NCI-H1417 treated with DMSO at 0.1 percent for 48 hours (cell line): ENCODE measurements around the gene GALNT11.
"Not testable (repeated sequence)": the region's sequence is repeated elsewhere in the genome, so short reads cannot be mapped to it uniquely, and the experiment has no call there.

ENCODE experiments used
- DNase-seq: peaks from one replicate; lab custom pipeline; 2025; lab: John Stamatoyannopoulos, UW

The GALNT11 gene

GRCh38 chr7:152027491-152028365 is 2.3 kb downstream of the GALNT11 start:
- not testable (repeated sequence) for DNase-seq

DNA sequence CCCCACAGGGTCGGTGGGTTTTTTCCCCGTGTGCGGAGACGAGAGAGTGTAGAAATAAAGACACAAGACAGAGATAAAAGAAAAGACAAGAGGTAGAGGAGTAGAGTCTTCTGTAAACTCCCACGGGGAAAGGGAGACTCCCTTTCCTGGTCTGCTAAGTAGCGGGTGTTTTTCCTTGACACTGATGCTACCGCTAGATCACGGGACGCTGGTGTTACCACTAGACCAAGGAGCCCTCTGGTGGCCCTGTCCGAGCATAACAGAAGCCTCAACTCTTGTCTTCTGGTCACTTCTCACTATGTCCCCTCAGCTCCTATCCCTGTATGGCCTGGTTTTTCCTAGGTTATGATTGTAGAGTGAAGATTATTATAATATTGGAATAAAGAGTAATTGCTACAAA is 4.6 kb downstream of the GALNT11 start:
- DNase-seq = not testable (repeated sequence)

- DNase-seq = not testable (repeated sequence)
These were observed 5.2 kb downstream of the GALNT11 start for GRCh38 chr7:152030639-152031038.

DNA sequence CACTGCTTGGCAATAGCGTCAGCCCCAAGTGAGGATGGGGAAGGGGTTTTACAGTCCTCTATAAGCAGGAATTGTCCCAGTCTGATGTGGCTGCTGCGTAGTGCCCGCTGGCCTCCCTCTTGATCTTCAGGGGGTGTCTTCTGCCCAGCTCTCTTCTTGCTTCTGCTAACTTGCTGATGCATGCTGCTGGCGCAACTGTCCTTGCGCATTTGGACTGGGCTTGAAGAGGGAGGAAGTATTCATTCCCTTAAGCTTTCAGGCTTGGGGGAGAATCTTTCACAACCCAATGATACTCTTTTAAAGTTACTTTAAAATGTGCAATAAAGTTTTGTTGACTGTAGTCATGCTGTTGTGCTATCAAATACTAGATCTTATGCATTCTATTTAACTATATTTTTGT is 10.3 kb downstream of the GALNT11 start:
- DNase-seq = no peak

GRCh38 chr7:152038410-152038809 is 12.9 kb downstream of the GALNT11 start:
- not testable (repeated sequence) for DNase-seq

DNA sequence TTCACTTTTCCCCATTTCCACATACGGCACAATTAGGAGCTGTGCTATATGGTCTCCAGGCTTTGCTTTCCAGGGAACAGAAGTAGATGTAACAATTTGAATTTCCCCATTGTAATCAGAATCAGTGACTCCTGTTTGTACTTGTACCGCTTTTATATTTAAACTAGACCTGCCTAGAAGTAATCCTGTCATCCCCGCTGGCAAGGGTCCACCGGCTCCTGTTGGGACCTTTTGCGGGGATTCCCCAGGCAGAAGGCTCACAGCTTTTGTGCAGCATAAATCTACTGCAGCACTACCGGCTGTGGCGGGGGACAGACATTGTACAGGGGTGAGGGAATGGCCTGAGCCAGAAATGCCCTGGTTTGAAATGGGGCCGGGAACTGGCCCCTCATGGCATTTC is 17.6 kb downstream of the GALNT11 start:
- DNase-seq = not testable (repeated sequence)

GRCh38 chr7:152044909-152045308 is 19.4 kb downstream of the GALNT11 start:
- not testable (repeated sequence) for DNase-seq

- no peak for DNase-seq
These were observed 21.1 kb downstream of the GALNT11 start for GRCh38 chr7:152046531-152046930.

DNA sequence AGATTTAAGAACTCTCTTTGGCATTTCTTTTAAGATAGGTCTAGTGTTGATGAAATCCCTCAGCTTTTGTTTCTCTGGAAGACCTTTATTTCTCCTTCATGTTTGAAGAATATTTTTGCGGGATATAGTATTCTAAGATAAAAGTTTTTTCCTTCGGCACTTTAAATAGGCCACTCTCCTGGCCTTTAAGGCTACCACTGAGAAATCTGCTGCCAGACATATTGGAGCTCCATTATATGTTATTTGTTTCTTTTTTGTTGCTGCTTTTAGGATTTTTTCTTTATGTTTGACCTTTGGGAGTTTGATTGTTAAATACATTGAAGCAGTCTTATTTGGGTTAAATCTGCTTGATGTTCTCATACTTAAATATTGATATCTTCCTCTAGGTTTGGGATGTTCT is 22.6 kb downstream of the GALNT11 start:
- DNase-seq = no peak

- no peak for DNase-seq
These were observed 25.1 kb downstream of the GALNT11 start for GRCh38 chr7:152050547-152050971.

DNA sequence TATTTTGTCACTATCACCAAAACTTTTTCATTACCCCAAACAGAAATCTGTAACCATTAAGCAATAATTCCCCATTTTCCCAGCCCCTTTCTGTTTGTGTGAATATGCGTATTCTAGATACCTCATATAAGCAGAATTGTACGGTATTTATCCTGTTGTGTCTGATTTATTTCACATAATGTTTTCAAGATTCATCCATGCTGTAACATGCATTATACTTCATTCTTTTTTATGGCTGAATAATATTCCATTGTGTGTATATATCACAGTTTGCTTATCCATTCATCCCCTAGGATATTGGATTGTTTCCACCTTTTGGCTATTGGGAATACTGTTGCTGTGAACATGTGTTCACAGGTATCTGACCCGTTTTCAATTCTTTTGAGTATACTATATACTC is 26.5 kb downstream of the GALNT11 start:
- no peak for DNase-seq

DNA sequence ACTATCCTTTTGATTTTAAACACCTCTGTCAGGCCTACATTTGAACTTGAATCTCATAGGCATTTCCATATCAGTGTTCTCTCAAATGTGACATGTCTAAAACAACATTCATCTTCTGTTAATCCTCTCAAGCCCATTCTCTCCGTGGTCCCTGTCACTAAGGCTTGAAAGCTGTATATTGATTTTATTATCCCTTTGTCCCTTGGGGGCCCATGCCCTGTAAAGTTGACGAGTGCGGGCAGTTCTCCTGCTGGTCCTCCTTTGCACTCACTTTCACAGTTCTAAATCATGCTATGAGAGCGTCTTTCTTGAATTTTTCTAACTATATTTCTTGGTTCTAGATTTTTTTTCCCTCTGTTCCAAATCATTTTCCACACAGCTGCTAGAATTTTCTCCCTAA is 27.3 kb downstream of the GALNT11 start:
- DNase-seq = no peak

- no peak for DNase-seq
These were observed 29.1 kb downstream of the GALNT11 start for GRCh38 chr7:152054367-152055230.

- DNase-seq = no peak
These were observed 31.3 kb downstream of the GALNT11 start for GRCh38 chr7:152056621-152057274.

DNA sequence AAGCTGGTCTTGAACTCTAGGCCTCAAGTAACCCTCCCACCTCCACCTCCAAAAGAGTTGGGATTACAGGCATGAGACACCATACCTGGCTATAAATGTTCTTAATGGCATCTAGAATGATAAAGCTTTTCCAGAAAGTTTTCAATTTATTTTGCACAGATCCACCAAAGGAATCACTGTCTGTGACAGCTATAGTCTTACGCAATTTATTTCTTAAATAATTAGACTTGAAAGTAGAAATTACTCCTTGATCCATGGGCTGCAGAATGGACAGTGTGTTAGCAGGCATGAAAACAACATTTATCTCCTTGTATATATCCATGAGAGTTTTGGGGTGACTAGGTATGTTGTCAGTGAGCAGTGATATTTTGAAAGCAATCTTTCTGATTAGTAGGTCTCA is 33.8 kb downstream of the GALNT11 start:
- DNase-seq = no peak

- DNase-seq = not testable (repeated sequence)
These were observed 35.6 kb downstream of the GALNT11 start for GRCh38 chr7:152061086-152061485.

DNA sequence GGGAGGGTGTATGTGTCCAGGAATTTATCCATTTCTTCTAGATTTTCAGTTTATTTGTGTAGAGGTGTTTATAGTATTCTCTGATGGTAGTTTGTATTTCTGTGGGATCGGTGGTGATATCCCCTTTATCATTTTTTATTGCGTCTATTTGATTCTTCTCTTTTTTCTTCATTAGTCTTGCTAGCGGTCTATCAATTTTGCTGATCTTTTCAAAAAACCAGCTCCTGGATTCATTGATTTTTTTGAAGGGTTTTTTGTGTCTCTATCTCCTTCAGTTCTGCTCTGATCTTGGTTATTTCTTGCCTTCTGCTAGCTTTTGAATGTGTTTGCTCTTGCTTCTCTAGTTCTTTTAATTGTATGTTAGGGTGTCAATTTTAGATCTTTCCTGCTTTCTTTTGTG is 37.7 kb downstream of the GALNT11 start:
- not testable (repeated sequence) for DNase-seq

GRCh38 chr7:152063821-152064220 is 38.3 kb downstream of the GALNT11 start:
- DNase-seq = not testable (repeated sequence)

DNA sequence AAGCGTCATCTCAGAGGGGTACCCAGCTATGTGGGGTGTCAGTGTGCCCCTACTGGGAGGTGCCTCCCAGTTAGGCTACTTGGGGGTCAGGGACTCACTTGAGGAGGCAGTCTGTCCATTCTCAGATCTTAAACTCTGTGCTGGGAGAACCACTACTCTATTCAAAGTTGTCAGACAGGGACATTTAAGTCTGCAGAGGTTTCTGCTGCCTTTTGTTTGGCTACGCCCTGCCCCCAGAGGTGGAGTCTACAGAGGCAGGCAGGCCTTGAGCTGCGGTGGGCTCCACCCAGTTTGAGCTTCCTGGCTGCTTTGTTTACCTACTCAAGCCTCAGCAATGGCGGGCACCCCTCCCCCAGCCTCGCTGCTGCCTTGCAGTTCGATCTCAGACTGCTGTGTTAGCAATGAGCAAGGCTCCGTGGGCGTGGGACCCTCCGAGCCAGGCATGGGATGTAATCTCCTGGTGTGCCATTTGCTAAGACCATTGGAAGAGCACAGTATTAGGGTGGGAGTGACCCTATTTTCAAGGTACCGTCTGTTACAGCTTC is 40.4 kb downstream of the GALNT11 start:
- DNase-seq = not testable (repeated sequence)

- no peak for DNase-seq
These were observed 46.9 kb downstream of the GALNT11 start for GRCh38 chr7:152072421-152072820.

- no peak for DNase-seq
These were observed 47.9 kb downstream of the GALNT11 start for GRCh38 chr7:152073352-152073751.

DNA sequence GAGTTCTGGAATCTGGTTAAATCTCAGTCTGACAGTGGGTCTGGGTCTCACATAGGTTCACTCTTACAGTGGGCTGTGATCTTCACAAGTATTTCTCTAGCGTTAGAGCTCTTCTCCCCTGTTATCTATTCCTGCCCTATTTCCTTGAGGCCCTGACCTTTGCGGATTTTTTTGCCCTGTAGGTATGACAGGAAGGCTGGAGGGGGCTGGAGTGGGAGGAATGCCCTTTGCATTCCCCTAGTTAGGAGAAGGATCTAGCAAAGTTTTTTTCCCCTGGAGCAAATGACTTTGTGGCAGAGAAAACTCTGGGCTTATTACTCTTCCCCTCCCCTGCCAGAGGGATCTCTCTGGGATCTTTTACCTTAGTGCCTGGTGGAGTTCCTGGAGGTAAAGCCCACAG is 49.2 kb downstream of the GALNT11 start:
- DNase-seq = no peak
